Vein endothelial cell (primary cell): ENCODE results near the gene CCDC38. TPM values are rescaled to one million over a fixed set of nuclear protein-coding genes. Genes with fewer than 3 reads are reported as not detected.

ENCODE experiments used
- total RNA-seq: library from RNA; depleted of rRNA; stranded (reverse); fragments of >200 nt; gene quantifications from 2 replicates; pipeline ENCODE4 v1.2.3, GENCODE V29; 2012

Gene CCDC38
- total RNA-seq: 0.10 TPM in 1 of 2 replicates, not detected in the other

GRCh38 chr12:95942524-95943329 is at the start of gene CCDC38:
CCDC38 (minus strand) TSS chr12:95942614; CDS start chr12:95936509, 6,105 bp downstream.

DNA sequence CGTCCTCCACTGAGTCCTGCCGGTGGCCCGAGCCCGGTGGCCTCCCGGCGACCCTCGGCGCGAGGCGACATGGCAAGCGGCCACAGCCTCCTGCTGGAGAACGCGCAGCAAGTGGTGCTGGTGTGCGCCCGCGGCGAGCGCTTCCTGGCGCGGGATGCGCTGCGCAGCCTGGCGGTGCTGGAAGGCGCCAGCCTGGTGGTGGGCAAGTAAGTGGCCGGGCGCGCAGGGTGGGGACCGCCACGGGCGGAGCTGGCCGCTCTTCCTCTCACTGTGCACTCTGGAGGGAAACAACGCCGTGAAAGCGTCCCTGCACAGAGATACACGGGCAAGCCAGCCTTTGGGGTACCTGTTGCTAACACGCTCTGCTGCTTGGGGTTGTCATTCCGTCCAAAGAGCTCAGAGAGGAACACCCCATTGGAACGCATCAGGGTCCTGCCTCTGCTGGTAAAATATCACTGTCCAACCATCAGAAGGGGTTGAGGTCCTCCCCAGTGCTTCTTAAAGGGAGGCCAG is 972 bp upstream of the CCDC38 start, which contains the start of gene AMDHD1:
AMDHD1 (plus strand) TSS at position 2 of the 513 bp plus-strand sequence; CDS start at position 70, 68 bp downstream.

DNA sequence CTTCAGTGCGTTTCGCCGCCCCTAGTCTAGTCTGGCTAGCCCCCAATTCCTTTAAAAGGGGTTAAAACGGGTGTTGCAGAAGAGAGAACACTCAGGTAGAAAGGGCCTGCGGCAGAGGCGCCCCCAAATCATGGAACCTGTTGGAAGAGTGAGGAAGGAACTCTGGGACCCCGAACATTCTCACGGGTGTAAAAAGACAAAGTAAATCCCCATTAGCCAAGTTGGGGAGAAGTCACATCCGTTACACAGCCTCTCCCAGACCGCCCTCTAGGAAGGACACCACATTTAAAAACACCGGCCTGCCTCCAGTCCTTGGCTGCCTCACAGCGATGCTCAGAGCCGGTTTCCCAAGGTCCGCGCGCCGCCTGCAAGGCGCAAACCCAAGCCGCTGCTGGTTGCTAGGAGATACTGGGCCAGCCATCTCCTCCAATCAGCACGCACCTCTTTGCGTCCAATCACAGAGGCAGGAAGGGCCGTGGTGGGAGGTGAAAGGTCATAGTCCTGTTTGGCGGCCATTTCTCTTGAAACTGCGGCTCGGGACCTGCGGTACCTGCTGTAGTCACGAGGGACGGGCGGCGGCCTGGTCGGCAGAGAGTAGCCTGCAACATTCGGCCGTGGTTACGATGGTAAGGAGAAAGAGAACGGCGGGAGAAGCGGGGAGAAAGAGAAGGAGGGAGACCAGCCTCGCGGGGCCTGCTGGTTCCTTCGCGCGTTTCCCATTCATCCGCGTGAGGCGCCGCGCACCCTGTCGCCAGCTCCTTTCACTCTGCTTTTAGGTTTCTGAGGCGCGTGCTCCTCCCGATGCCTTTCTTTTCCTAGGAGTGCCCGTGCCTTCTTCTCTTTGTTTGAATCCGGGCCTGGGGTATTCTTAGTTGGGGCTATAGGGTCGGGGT is 83.7 kb downstream of the CCDC38 start, which contains the start of gene SNRPF:
SNRPF (plus strand) TSS at position 502 of the 893 bp plus-strand sequence; CDS start at position 624, 122 bp downstream.

Other genes with a start within 250 kb of the CCDC38 start
- 288 and 387 TPM in 2 replicates for gene NTN4, start 151.8 kb downstream of the CCDC38 start, total RNA-seq
- 8.7 and 10.1 TPM in 2 replicates for gene SNRPF, start 83.7 kb downstream of the CCDC38 start, total RNA-seq
- gene AMDHD1, start 717 bp upstream of the CCDC38 start, total RNA-seq: 0.29 TPM in 1 of 2 replicates, not detected in the other
- 1.1 TPM in 1 of 2 replicates, not detected in the other for gene HAL, start 53.7 kb upstream of the CCDC38 start, total RNA-seq
- gene LTA4H, start 93.0 kb upstream of the CCDC38 start, total RNA-seq: 81.0 and 82.7 TPM in 2 replicates